Body of pancreas (tissue), 4 donors: ENCODE measurements around the gene FADS6. TPM values are rescaled to one million over a fixed set of nuclear protein-coding genes. Genes with fewer than 3 reads are reported as not detected.

Source experiments
- ATAC-seq: fragments of 150-250 bp; one replicate; pipeline ENCODE4 v1.9.1; 2016
- DNase-seq, 4 donors: peaks; one replicate each; pipeline ENCODE4 v3.0.0-alpha.2; 2019
- H3K27ac ChIP-seq, 4 donors: fragments of 200-600 bp; sonication (generic); 1 replicate in 3 of 4; 2 replicates in 1 of 4; pipeline versions ENCODE4 v1.5.1 to v1.6.1; 2016 to 2019; ENCODE audit warnings: mild to moderate bottlenecking in 1 of 4, mixed read lengths in 1 of 4, moderate library complexity in 1 of 4
- H3K27me3 ChIP-seq, 2 donors: fragments of 200-600 bp; sonication (generic); one replicate each; pipeline ENCODE4 v1.6.0; 2016; ENCODE audit warnings: mild to moderate bottlenecking in 1 of 2
- H3K36me3 ChIP-seq, 2 donors: fragments of 200-600 bp; sonication (generic); replicated peaks in 1 of 2; 2 replicates each; pipeline ENCODE4 v1.5.1; 2016; ENCODE audit warnings: low read depth in 2 of 2; ENCODE audit not compliant: insufficient read depth in 1 of 2
- H3K4me1 ChIP-seq: fragments of 200-600 bp; sonication (generic); one replicate; pipeline ENCODE4 v1.6.0; 2016
- H3K4me3 ChIP-seq, 2 donors: fragments of 200-600 bp; sonication (generic); 1 replicate in 1 of 2; 2 replicates in 1 of 2; pipeline ENCODE4 v1.5.1; 2016 to 2019
- H3K9me3 ChIP-seq, 3 donors: fragments of 200-600 bp; sonication (generic); 1 replicate in 2 of 3; 2 replicates in 1 of 3; pipeline ENCODE4 v1.5.1; 2016
- POLR2A ChIP-seq, 3 donors: fragments of 450-650 bp; IDR thresholded peaks; one replicate each; pipeline ENCODE4 v1.6.1; 2016; ENCODE audit warnings: antibody characterized with exemption in 3 of 3, mild to moderate bottlenecking in 2 of 3
- WGBS, 2 donors: methylation state at CpG; one replicate each; pipeline ENCODE4 v1.1.5; 2017; 5-methylcytosine and 5-hydroxymethylcytosine counted together
- intact Hi-C: fragments of 100-400 bp; cut with DNase I; formaldehyde crosslinking; loops from one replicate; pipeline ENCODE4 v1.15.1; 2023
- total RNA-seq, 2 donors: library from RNA; depleted of rRNA; stranded (reverse); fragments of >200 nt; gene quantifications; one replicate each; pipeline ENCODE4 v1.1.0, GENCODE V29; 2016
- TF ChIP-seq, protein P1 (sequence below), 7 experiments: fragments of 450-650 bp in 4 of 7; fragments of 200-600 bp in 3 of 7; sonication (generic) in 3 of 7; IDR thresholded peaks; one replicate each; pipeline ENCODE4 v1.5.1; 2016 to 2019; ENCODE audit warnings: antibody characterized with exemption in 7 of 7

FADS6 gene
- total RNA-seq, 2 donors from 2014 or later = not detected

DNA sequence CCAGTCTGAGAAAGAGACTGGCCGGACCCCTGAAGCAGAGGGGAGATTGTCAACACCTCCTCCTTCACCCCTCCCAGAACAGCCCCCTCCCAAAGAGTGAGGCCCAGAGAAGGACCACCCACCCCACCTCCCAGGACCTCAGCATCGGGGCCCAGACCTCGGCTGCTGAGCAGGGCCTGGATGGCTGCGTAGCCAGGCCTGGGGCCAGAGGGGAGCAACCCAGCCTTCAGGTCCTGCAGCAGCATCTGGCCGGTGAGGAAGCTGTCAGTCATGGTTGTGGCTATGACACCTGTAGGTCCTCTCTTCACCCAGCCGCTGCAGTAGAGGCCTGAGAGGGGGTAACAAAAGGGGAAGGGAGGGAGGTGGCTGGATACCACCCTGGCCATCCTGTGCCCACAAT is 30.5 kb downstream of the FADS6 start:
- peaks cover 4 to 35% of the 10 kb centered on the region in 2 donors for H3K27me3 ChIP-seq
- no peak overlapping the region for H3K4me3 ChIP-seq
- H3K9me3 ChIP-seq = no peaks in the 10 kb centered on the region
- H3K4me1 ChIP-seq = peaks cover 27% of the 10 kb centered on the region
- WGBS, 2 donors = 83 to 95% methylated on average over 4 to 5 of the region's 6 CpGs
- DNase-seq = no peak
- TF ChIP-seq, protein P1, sequence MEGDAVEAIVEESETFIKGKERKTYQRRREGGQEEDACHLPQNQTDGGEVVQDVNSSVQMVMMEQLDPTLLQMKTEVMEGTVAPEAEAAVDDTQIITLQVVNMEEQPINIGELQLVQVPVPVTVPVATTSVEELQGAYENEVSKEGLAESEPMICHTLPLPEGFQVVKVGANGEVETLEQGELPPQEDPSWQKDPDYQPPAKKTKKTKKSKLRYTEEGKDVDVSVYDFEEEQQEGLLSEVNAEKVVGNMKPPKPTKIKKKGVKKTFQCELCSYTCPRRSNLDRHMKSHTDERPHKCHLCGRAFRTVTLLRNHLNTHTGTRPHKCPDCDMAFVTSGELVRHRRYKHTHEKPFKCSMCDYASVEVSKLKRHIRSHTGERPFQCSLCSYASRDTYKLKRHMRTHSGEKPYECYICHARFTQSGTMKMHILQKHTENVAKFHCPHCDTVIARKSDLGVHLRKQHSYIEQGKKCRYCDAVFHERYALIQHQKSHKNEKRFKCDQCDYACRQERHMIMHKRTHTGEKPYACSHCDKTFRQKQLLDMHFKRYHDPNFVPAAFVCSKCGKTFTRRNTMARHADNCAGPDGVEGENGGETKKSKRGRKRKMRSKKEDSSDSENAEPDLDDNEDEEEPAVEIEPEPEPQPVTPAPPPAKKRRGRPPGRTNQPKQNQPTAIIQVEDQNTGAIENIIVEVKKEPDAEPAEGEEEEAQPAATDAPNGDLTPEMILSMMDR (IDR thresholded peaks at IDR 0.05) = no peak
- TF ChIP-seq POLR2A (IDR thresholded peaks at IDR 0.05) = no peak
- H3K36me3 ChIP-seq = no peaks in the 10 kb centered on the region
- no peak for ATAC-seq
- intact Hi-C loops = loop anchor here (5.0 kb wide), 1 partner anchor 71 kb away; no protein-coding TSS in a partner anchor
- H3K27ac ChIP-seq = no peak overlapping the region

DNA sequence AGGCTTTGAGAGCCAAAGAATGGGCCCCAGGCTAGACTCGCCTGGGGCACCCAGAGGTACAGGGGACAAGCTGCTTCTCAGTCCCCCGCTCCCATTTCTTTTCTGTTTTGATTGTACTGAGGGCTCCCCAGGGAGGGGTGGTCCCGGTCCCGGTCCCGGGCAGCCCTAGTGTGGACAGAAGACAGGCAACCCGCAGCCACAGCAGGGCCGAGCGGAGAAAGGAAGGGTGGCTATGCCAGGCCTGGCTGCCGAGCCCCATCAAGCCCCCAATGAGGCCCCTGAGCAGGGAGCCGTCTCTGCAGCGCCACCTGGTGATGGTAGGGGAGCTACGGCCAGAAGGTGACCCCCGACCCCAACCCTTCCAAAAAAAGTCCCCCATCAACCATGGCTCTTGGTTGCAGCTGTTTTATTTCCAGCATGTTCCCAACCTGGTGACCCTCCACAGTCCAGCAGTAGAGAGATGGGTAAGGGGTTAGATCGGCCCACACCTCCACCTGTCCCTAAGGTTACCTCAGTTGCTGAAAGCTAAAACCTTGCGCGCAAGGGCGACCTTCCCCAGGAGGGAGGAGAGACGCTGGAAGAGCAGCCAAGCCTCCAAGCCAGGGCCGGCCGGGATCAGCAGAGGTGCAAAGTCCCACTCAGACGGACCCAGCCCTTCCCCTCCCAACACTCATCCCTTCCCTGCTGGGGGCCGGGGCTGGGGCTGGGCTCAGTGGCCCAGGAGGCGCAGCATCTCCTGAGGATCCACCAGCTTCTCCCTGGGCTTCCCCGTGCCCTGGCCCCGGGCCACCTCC is 31.1 kb downstream of the FADS6 start:
- no peak overlapping the region for H3K4me3 ChIP-seq
- no peaks in the 10 kb centered on the region for H3K9me3 ChIP-seq
- H3K27ac ChIP-seq = no peak overlapping the region
- intact Hi-C loops = loop anchor here (5.0 kb wide), 1 partner anchor 70 kb away; no protein-coding TSS in a partner anchor
- H3K36me3 ChIP-seq = no peaks in the 10 kb centered on the region
- WGBS, 2 donors = 42 to 53% methylated on average over 16 to 25 of the region's 25 CpGs
- TF ChIP-seq, protein P1 (IDR thresholded peaks at IDR 0.05) = peak; percentile 30 to 61 (median 51)
- no peak for TF ChIP-seq POLR2A (IDR thresholded peaks at IDR 0.05)
- peak; percentile 19 for ATAC-seq
- peak in 3 of 4 donors; percentile 66 to 73 (median 69) for DNase-seq
- H3K27me3 ChIP-seq = peaks cover 4 to 35% of the 10 kb centered on the region in 2 donors
- peaks cover 27% of the 10 kb centered on the region for H3K4me1 ChIP-seq

DNA sequence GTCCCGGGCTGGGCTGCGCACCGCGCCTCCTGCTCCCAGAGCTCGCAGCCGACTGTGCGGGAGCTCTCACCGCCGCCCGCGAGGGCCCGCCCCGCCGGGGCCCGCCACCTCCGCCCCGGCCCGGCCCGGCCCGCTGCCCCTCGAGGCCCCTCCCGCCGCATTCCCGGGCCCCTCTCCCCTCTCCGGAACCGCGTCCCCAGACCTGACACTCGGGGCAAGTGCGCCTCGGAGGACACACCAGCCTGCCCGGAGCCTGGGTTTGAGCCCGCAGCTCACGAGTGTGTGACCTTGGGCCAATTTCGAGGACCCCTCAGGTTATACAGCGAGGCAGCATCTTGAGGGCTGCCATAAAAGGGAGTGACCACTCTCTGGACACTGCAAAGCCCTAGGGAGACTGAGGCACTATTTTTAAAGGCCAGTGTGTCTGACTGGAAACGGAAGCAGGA is 31.7 kb downstream of the FADS6 start:
- DNase-seq (no peak), ATAC-seq (no peak)
- Histone ChIP-seq H3K9me3 (no peaks in the 10 kb centered on the region), H3K27ac (no peak overlapping the region), H3K27me3 (peaks cover 4 to 35% of the 10 kb centered on the region in 2 donors), H3K36me3 (no peaks in the 10 kb centered on the region), H3K4me1 (peaks cover 27% of the 10 kb centered on the region), H3K4me3 (no peak overlapping the region)
- TF ChIP-seq, protein P1 (IDR thresholded peaks at IDR 0.05) = no peak
- no peak for TF ChIP-seq POLR2A (IDR thresholded peaks at IDR 0.05)
- intact Hi-C loops = loop anchor here (5.0 kb wide), 1 partner anchor 69 kb away; no protein-coding TSS in a partner anchor
- 0 to 4% methylated on average over 1 to 16 of the region's 36 CpGs for WGBS, 2 donors

DNA sequence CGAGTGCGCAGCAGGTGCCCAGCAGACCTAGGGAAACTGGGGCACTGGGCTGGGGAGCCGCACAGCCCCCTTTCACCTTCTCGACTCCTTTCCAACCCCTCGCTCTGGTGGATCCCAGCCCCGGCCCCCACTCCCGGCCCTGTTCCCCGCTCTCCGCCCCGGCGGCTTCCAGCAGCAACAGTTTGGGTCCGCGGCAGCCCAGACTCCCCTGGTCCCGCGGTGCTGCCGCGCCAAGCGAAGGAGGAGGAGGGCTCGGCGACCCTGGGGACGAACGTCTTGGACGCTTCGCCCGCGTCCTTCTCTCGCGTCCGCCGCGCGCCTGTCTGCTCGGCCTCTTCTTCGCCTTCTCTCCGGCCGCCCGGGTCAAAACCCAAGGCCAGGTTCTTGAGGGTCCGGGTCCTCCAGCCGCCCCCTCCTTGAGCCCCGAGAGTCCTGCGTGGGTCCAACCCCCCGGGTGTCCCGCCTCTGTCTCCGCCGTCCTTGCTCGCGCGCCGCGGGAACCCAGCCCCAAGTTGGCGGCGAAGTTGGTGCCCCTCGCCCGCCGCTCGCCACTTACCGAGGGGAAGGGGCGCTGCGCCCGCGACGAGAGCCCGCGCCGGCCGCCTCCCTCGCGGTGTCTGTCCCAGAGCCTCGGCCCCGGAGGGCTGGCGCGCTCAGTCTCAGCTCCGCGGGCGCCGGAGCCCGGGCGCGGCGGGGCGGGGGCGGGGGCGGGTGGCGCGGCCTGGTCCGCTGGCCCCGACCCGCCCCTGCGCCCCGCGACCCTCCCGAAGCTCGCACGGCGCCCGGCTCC is 32.4 kb downstream of the FADS6 start:
- no peak overlapping the region for H3K4me3 ChIP-seq
- ATAC-seq = no peak

More for the DNA sequence above, 32.4 kb downstream of the FADS6 start:
- no peak for DNase-seq
- Histone ChIP-seq H3K36me3 (no peaks in the 10 kb centered on the region), H3K9me3 (no peaks in the 10 kb centered on the region), H3K4me1 (peaks cover 27% of the 10 kb centered on the region), H3K27ac (no peak overlapping the region), H3K27me3 (peaks cover 4 to 35% of the 10 kb centered on the region in 2 donors)
- TF ChIP-seq, protein P1 (IDR thresholded peaks at IDR 0.05) = no peak
- TF ChIP-seq POLR2A (IDR thresholded peaks at IDR 0.05) = no peak
- intact Hi-C loops = loop anchor here (5.0 kb wide), 1 partner anchor 69 kb away; no protein-coding TSS in a partner anchor
- WGBS, 2 donors = 1 to 3% methylated on average over 13 to 96 of the region's 96 CpGs
